Activated CD8-positive, alpha-beta T cell treated with anti-CD3 and anti-CD28 coated beads for 36 hours (primary cell): ENCODE measurements around the gene TM9SF4. TPM values are rescaled to one million over a fixed set of nuclear protein-coding genes. Genes with fewer than 3 reads are reported as not detected.

ENCODE experiments used
- ATAC-seq: fragments of 200-7000 bp; cut with Tn5 transposase; one replicate; pipeline ENCODE4 v1.10.0; 2021; ENCODE audit warnings: mild to moderate bottlenecking, moderate library complexity
- CTCF ChIA-PET: fragments of 350-600 bp; sonication (Branson Sonifier 250); formaldehyde crosslinking; loops from one replicate; lab custom pipeline; 2021; ENCODE audit warnings: antibody characterized with exemption; lab: Charles Lee
- POLR2A ChIA-PET: fragments of 350-600 bp; sonication (Branson Sonifier 250); formaldehyde crosslinking; loops from one replicate; lab custom pipeline; 2021; ENCODE audit warnings: antibody characterized with exemption; lab: Charles Lee
- DNase-seq: peaks from one replicate; pipeline ENCODE4 v3.0.0-alpha.2; 2020
- H3K27ac Mint-ChIP-seq: one replicate; pipeline ENCODE4 v1.8.0; 2021; ENCODE audit warnings: mild to moderate bottlenecking, mixed read lengths
- H3K27me3 Mint-ChIP-seq: one replicate; pipeline ENCODE4 v1.8.0; 2021; ENCODE audit warnings: mixed read lengths
- H3K36me3 Mint-ChIP-seq: one replicate; pipeline ENCODE4 v1.8.0; 2021; ENCODE audit warnings: low read depth, mixed read lengths
- H3K4me1 Mint-ChIP-seq: one replicate; pipeline ENCODE4 v1.8.0; 2021; ENCODE audit warnings: low read depth, mixed read lengths
- H3K4me3 Mint-ChIP-seq: one replicate; pipeline ENCODE4 v1.8.0; 2021; ENCODE audit warnings: mild to moderate bottlenecking, moderate library complexity, mixed read lengths
- H3K9me3 Mint-ChIP-seq: one replicate; pipeline ENCODE4 v1.8.0; 2021; ENCODE audit warnings: mixed read lengths
- CTCF ChIP-seq: fragments of 200-600 bp; IDR thresholded peaks from one replicate; pipeline ENCODE4 v1.8.0; 2022; ENCODE audit warnings: antibody characterized with exemption, mild to moderate bottlenecking
- intact Hi-C: fragments of 100-400 bp; cut with micrococcal nuclease; formaldehyde crosslinking; loops from one replicate; pipeline ENCODE4 v1.10.0; 2022
- total RNA-seq, 2 experiments: library from RNA; stranded (reverse); gene quantifications; one replicate each; pipeline ENCODE4 v1.2.3, GENCODE V29; 2021

Gene TM9SF4
- total RNA-seq, 2 experiments from 2014 or later, result 36.5 to 39.5 TPM

DNA sequence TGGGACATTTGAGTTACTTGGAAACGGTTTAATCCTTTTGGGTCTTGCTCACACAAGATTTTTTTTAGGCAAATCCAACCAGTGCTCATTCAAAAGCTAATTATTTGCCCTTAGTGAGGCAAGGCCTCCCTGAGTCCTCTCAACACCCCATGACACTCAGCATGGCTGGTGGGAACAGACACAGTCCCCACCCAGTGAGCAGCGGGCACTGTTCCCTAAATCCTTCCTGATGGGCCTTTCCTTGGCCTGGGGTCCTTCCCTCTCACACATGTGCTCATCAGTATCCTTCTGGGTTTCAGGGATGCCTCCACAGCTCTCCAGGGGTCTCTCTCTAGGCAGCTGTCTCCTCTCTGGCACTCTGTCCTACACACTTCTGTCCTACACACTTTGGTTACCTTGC is 70.0 kb downstream of the TM9SF4 start:
- ChIA-PET POLR2A (no interaction called here), CTCF (interaction anchor here (0.6 kb wide), 1 partner anchor 19 kb away, joined by 3 read pairs; no protein-coding TSS in a partner anchor)
- no peak for TF ChIP-seq CTCF
- H3K27ac Mint-ChIP-seq, result no peak overlapping the region
- H3K27me3 Mint-ChIP-seq, result no peaks in the 10 kb centered on the region
- no peak overlapping the region for H3K4me3 Mint-ChIP-seq
- DNase-seq (no peak), ATAC-seq (no peak)
- intact Hi-C loops, result no loop called here
- H3K9me3 Mint-ChIP-seq, result no peaks in the 10 kb centered on the region
- no peaks in the 10 kb centered on the region for H3K36me3 Mint-ChIP-seq
- H3K4me1 Mint-ChIP-seq, result peaks cover 2% of the 10 kb centered on the region

- CTCF ChIA-PET, result interaction anchor here (0.6 kb wide), 1 partner anchor 19 kb away, joined by 3 read pairs; no protein-coding TSS in a partner anchor
- no peak for TF ChIP-seq CTCF
- Mint-ChIP-seq H3K9me3 (no peaks in the 10 kb centered on the region), H3K4me1 (peaks cover 2% of the 10 kb centered on the region), H3K27me3 (no peaks in the 10 kb centered on the region), H3K27ac (no peak overlapping the region), H3K36me3 (no peaks in the 10 kb centered on the region), H3K4me3 (no peak overlapping the region)
- ATAC-seq (no peak), DNase-seq (no peak)
- POLR2A ChIA-PET, result no interaction called here
- intact Hi-C loops, result no loop called here
Observed at GRCh38 chr20:32179934-32180333, 70.4 kb downstream of the TM9SF4 start.

DNA sequence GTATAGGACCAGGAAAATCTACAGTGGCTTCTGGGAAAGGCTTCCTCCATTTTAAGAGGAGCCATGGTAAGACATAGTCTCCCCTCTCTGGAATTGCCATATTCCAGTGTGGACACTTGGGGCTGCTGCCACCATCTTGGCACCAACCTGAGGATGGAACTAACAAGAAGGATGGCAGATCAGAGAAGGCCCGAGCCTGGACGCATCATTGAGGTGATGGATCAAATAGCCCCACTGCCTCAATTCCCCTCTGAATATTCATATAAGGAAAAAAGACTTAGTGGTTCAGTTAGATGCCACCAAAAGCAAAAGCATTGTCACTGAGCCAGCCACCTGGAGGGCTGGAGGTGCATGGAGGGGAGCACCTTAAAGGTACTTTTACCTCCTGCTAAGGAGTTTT is 72.1 kb downstream of the TM9SF4 start:
- Mint-ChIP-seq H3K36me3 (no peaks in the 10 kb centered on the region), H3K27me3 (no peaks in the 10 kb centered on the region), H3K9me3 (no peaks in the 10 kb centered on the region), H3K27ac (no peak overlapping the region), H3K4me3 (no peak overlapping the region), H3K4me1 (peaks cover 2% of the 10 kb centered on the region)
- ATAC-seq (no peak), DNase-seq (no peak)
- ChIA-PET POLR2A (interaction anchor here (1.0 kb wide), 1 partner anchor 72 kb away, joined by 4 read pairs; no protein-coding TSS in a partner anchor), CTCF (no interaction called here)
- no peak for TF ChIP-seq CTCF
- intact Hi-C loops, result no loop called here

- intact Hi-C loops, result no loop called here
- TF ChIP-seq CTCF, result no peak
Observed at GRCh38 chr20:32183947-32184635, 74.6 kb downstream of the TM9SF4 start.

GRCh38 chr20:32184961-32185603 is 75.6 kb downstream of the TM9SF4 start:
- Mint-ChIP-seq H3K36me3 (peaks cover 3% of the 10 kb centered on the region), H3K9me3 (no peaks in the 10 kb centered on the region), H3K4me1 (peaks cover 14% of the 10 kb centered on the region), H3K27ac (no peak overlapping the region), H3K4me3 (no peak overlapping the region), H3K27me3 (no peaks in the 10 kb centered on the region)
- CTCF ChIA-PET, result no interaction called here
- no peak for ATAC-seq
- no peak for DNase-seq
- intact Hi-C loops, result no loop called here
- POLR2A ChIA-PET, result interaction anchor here (1.5 kb wide), 1 partner anchor 10 kb away, joined by 3 read pairs; no protein-coding TSS in a partner anchor
- TF ChIP-seq CTCF, result no peak

More at GRCh38 chr20:32183947-32184635, 74.6 kb downstream of the TM9SF4 start:
- CTCF ChIA-PET, result no interaction called here
- H3K9me3 Mint-ChIP-seq, result no peaks in the 10 kb centered on the region
- POLR2A ChIA-PET, result interaction anchor here (0.6 to 1.5 kb wide), 3 partner anchors 11 to 17 kb away, joined by 3 read pairs; no protein-coding TSS in a partner anchor
- DNase-seq (no peak), ATAC-seq (no peak)
- H3K4me1 Mint-ChIP-seq, result peaks cover 8% of the 10 kb centered on the region
- no peaks in the 10 kb centered on the region for H3K27me3 Mint-ChIP-seq
- H3K27ac Mint-ChIP-seq, result no peak overlapping the region
- no peak overlapping the region for H3K4me3 Mint-ChIP-seq
- H3K36me3 Mint-ChIP-seq, result peaks cover 3% of the 10 kb centered on the region
